ENCODE data around the gene RBM34. TPM values are rescaled to one million over a fixed set of nuclear protein-coding genes. Genes with fewer than 3 reads are reported as not detected.
"Not testable (repeated sequence)": the region's sequence is repeated elsewhere in the genome, so short reads cannot be mapped to it uniquely, and the experiment has no call there.

The RBM34 gene
- 45.6 and 53.5 TPM in 2 replicates for total RNA-seq (2012; rRNA removed)

GRCh38 chr1:235160957-235161684 lies at the start of gene RBM34:
RBM34 (minus strand) TSS chr1:235161250; CDS start chr1:235161226, 24 bp downstream.
- peak within 1 kb of the TSS; percentile 94 for H3K9ac ChIP-seq (ENCODE audit: low read depth, low read length)
- peak within 1 kb of the TSS; percentile 91 for H3K4me2 ChIP-seq (ENCODE audit: low read length)
- no peaks in the 10 kb centered on the region for H3K9me3 ChIP-seq (replicated peaks; ENCODE audit: low read length)
- no peaks in the 10 kb centered on the region for H3K27me3 ChIP-seq (ENCODE audit: control insufficient read depth, insufficient read depth, low read length)
- peak within 1 kb of the TSS; percentile 88 for H3K4me3 ChIP-seq (ENCODE audit: low read length)
- H3K36me3 ChIP-seq (ENCODE audit: insufficient read depth, low read length) = peaks cover 28% of the 10 kb centered on the region
- peaks cover 14% of the 10 kb centered on the region for H3K4me1 ChIP-seq (ENCODE audit: control insufficient read depth, insufficient read depth, low read length)

DNA sequence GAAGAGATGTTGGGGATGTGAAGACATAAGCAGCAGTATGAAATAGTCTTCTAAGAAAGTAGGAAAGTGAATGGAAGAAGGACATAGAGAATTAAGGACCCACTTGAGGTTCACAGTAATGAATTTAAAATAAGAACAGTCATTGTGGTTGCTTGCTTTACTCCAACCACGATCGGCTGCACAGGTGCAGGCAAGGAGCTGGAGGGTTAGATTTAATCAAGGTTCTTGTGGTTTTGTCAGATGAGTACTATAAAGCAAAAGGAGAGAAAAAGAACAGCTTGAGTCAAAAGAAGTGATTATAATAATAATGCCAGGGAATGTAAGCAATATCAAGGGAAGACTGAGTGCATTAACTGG lies 46.1 kb upstream of the RBM34 start:
- no peak overlapping the region for H3K4me3 ChIP-seq (ENCODE audit: low read length)
- H3K9me3 ChIP-seq (replicated peaks; ENCODE audit: low read length) = no peaks in the 10 kb centered on the region
- no peaks in the 10 kb centered on the region for H3K4me1 ChIP-seq (ENCODE audit: control insufficient read depth, insufficient read depth, low read length)
- H3K36me3 ChIP-seq (ENCODE audit: insufficient read depth, low read length) = peaks cover 26% of the 10 kb centered on the region
- H3K27me3 ChIP-seq (ENCODE audit: control insufficient read depth, insufficient read depth, low read length) = no peaks in the 10 kb centered on the region
- H3K9ac ChIP-seq (ENCODE audit: low read depth, low read length) = no peak overlapping the region
- H3K4me2 ChIP-seq (ENCODE audit: low read length) = no peak overlapping the region

DNA sequence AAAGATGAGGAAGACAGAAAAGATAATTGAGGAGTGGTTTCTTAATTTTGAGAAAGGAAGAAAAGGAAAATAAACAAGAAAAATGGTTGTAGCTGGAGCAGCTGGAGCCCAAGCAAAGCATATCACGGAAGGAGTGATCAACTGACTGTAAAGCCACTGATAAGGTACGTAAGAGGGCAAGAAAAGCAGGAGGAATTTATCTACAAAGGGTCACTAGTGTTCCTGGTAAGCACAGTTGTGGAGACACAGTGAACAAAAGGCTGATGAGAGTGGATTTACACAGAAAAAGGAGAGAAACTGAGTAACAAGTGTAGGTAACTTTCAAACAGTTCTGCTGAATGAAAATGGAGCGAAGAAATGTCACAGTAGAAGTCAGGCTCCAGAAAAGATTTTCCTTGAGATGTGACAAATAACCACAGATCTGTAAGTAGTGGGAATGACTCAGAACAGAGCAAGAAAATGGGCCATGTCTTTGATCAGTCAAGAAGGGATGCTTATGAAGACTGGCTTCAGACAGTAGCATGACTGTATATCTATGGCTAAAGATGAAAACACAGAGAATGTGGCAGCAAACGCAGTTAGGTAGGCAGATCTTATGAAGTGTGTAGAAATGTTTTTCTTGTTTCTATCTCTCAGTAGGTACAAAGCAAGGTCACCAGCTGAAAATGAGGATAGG lies 45.6 kb upstream of the RBM34 start:
- H3K36me3 ChIP-seq (ENCODE audit: insufficient read depth, low read length) = peaks cover 21% of the 10 kb centered on the region
- no peaks in the 10 kb centered on the region for H3K27me3 ChIP-seq (ENCODE audit: control insufficient read depth, insufficient read depth, low read length)
- no peaks in the 10 kb centered on the region for H3K9me3 ChIP-seq (replicated peaks; ENCODE audit: low read length)

DNA sequence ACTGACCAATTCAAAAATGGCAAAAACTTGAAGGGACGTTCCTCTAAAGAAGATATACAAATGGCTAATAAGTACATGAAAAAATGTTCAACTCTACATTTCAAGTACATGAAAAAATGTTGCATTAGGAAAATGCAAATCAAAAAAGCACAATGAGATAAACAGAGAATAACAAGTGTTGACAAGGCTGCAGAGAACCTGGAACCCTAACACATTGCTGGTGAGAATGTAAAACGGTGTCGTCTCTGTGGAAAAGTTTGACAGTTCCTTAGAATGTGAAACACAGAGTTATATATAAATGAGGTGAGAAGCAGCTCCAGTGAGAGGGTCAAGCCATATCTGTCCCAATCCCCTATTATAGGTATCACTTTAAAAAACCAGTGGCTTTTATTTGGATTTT lies 44.6 kb upstream of the RBM34 start:
- H3K36me3 ChIP-seq (ENCODE audit: insufficient read depth, low read length) = peaks cover 17% of the 10 kb centered on the region
- H3K4me2 ChIP-seq (ENCODE audit: low read length) = no peak overlapping the region
- H3K27me3 ChIP-seq (ENCODE audit: control insufficient read depth, insufficient read depth, low read length) = no peaks in the 10 kb centered on the region
- H3K4me3 ChIP-seq (ENCODE audit: low read length) = no peak overlapping the region
- no peaks in the 10 kb centered on the region for H3K9me3 ChIP-seq (replicated peaks; ENCODE audit: low read length)
- H3K4me1 ChIP-seq (ENCODE audit: control insufficient read depth, insufficient read depth, low read length) = no peaks in the 10 kb centered on the region
- no peak overlapping the region for H3K9ac ChIP-seq (ENCODE audit: low read depth, low read length)

More for the DNA sequence above, 45.6 kb upstream of the RBM34 start:
- Histone ChIP-seq H3K9ac (ENCODE audit: low read depth, low read length) (no peak overlapping the region), H3K4me2 (ENCODE audit: low read length) (no peak overlapping the region), H3K4me3 (ENCODE audit: low read length) (no peak overlapping the region), H3K4me1 (ENCODE audit: control insufficient read depth, insufficient read depth, low read length) (no peaks in the 10 kb centered on the region)

DNA sequence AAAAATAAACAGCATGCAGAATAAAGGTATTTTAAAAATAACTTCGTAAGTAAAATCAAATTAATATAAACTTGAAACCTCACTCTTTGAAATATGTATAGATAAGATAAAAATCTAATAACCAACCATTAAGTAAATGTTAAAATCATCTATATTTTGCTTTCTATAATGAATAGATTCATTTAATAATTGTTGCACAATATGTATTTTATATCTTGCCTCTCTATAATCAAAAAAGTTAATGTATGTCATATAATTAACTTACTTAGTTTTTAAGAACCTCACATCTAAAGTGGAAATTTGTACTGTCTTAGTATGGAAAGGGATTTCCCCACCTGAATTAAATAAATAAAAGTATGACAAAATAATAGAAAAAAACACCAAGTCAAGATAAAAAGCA lies 42.4 kb upstream of the RBM34 start:
- Histone ChIP-seq H3K9me3 (replicated peaks; ENCODE audit: low read length) (no peaks in the 10 kb centered on the region), H3K27me3 (ENCODE audit: control insufficient read depth, insufficient read depth, low read length) (no peaks in the 10 kb centered on the region), H3K4me2 (ENCODE audit: low read length) (no peak overlapping the region), H3K4me3 (ENCODE audit: low read length) (no peak overlapping the region), H3K4me1 (ENCODE audit: control insufficient read depth, insufficient read depth, low read length) (no peaks in the 10 kb centered on the region), H3K36me3 (ENCODE audit: insufficient read depth, low read length) (peaks cover 12% of the 10 kb centered on the region), H3K9ac (ENCODE audit: low read depth, low read length) (no peak overlapping the region)

- H3K36me3 ChIP-seq (ENCODE audit: insufficient read depth, low read length) = peaks cover 12% of the 10 kb centered on the region
- not testable (repeated sequence) for H3K4me2 ChIP-seq (ENCODE audit: low read length); H3K9me3 ChIP-seq (replicated peaks; ENCODE audit: low read length); H3K27me3 ChIP-seq (ENCODE audit: control insufficient read depth, insufficient read depth, low read length); H3K4me3 ChIP-seq (ENCODE audit: low read length); H3K9ac ChIP-seq (ENCODE audit: low read depth, low read length); H3K4me1 ChIP-seq (ENCODE audit: control insufficient read depth, insufficient read depth, low read length)
Observed at GRCh38 chr1:235202447-235202846, 41.4 kb upstream of the RBM34 start.

- H3K9ac ChIP-seq (ENCODE audit: low read depth, low read length) = no peak overlapping the region
- H3K9me3 ChIP-seq (replicated peaks; ENCODE audit: low read length) = no peaks in the 10 kb centered on the region
- H3K27me3 ChIP-seq (ENCODE audit: control insufficient read depth, insufficient read depth, low read length) = no peaks in the 10 kb centered on the region
- peaks cover 5% of the 10 kb centered on the region for H3K36me3 ChIP-seq (ENCODE audit: insufficient read depth, low read length)
- H3K4me2 ChIP-seq (ENCODE audit: low read length) = no peak overlapping the region
- H3K4me3 ChIP-seq (ENCODE audit: low read length) = no peak overlapping the region
- no peaks in the 10 kb centered on the region for H3K4me1 ChIP-seq (ENCODE audit: control insufficient read depth, insufficient read depth, low read length)
Observed at GRCh38 chr1:235199441-235199840, 38.4 kb upstream of the RBM34 start.

GRCh38 chr1:235190431-235190830 lies 29.4 kb upstream of the RBM34 start:
- H3K9ac ChIP-seq (ENCODE audit: low read depth, low read length) = no peak overlapping the region
- no peak overlapping the region for H3K4me2 ChIP-seq (ENCODE audit: low read length)
- H3K9me3 ChIP-seq (replicated peaks; ENCODE audit: low read length) = no peaks in the 10 kb centered on the region
- H3K4me3 ChIP-seq (ENCODE audit: low read length) = no peak overlapping the region
- H3K4me1 ChIP-seq (ENCODE audit: control insufficient read depth, insufficient read depth, low read length) = no peaks in the 10 kb centered on the region
- H3K36me3 ChIP-seq (ENCODE audit: insufficient read depth, low read length) = peaks cover 28% of the 10 kb centered on the region
- no peaks in the 10 kb centered on the region for H3K27me3 ChIP-seq (ENCODE audit: control insufficient read depth, insufficient read depth, low read length)

GRCh38 chr1:235187316-235187715 lies 26.3 kb upstream of the RBM34 start:
- Histone ChIP-seq H3K9ac (ENCODE audit: low read depth, low read length) (no peak overlapping the region), H3K4me3 (ENCODE audit: low read length) (no peak overlapping the region), H3K36me3 (ENCODE audit: insufficient read depth, low read length) (peaks cover 19% of the 10 kb centered on the region), H3K9me3 (replicated peaks; ENCODE audit: low read length) (no peaks in the 10 kb centered on the region), H3K4me2 (ENCODE audit: low read length) (no peak overlapping the region), H3K27me3 (ENCODE audit: control insufficient read depth, insufficient read depth, low read length) (no peaks in the 10 kb centered on the region), H3K4me1 (ENCODE audit: control insufficient read depth, insufficient read depth, low read length) (no peaks in the 10 kb centered on the region)

DNA sequence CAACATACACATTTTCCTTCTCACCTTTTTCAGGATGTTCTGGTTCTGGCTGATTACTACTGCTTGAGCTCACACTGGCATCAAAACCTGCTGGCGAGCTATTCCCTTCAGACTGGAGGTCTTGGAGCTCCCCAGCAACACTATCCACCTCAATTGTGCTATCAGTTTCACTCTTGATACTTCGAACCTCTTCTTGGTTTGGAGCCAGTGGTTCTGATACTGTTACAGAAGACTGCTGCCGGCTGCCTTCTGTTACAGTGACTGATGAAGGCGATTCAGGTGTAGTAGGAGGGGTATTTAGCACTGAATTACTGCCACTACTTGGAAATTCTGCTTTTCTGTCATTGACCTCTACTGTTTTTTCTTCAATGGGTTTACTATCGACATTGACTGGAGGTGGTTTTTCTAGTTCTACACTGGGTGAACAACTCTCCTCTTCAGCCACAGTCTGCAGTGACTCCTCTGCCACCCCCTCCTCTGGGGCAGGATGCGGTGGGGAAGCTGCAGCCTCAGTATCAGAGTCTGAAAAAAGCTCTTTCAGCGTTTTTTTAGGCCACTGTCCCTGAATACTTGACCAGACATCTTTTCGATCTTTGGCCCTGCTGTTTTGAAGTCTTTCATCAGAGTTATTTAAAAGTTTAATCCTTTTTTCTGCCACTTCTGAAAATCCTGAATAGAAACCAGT lies 20.7 kb upstream of the RBM34 start:
- H3K4me2 ChIP-seq (ENCODE audit: low read length) = no peak overlapping the region
- no peaks in the 10 kb centered on the region for H3K4me1 ChIP-seq (ENCODE audit: control insufficient read depth, insufficient read depth, low read length)
- peaks cover 24% of the 10 kb centered on the region for H3K36me3 ChIP-seq (ENCODE audit: insufficient read depth, low read length)
- no peaks in the 10 kb centered on the region for H3K27me3 ChIP-seq (ENCODE audit: control insufficient read depth, insufficient read depth, low read length)
- H3K9me3 ChIP-seq (replicated peaks; ENCODE audit: low read length) = no peaks in the 10 kb centered on the region
- H3K9ac ChIP-seq (ENCODE audit: low read depth, low read length) = no peak overlapping the region
- no peak overlapping the region for H3K4me3 ChIP-seq (ENCODE audit: low read length)

DNA sequence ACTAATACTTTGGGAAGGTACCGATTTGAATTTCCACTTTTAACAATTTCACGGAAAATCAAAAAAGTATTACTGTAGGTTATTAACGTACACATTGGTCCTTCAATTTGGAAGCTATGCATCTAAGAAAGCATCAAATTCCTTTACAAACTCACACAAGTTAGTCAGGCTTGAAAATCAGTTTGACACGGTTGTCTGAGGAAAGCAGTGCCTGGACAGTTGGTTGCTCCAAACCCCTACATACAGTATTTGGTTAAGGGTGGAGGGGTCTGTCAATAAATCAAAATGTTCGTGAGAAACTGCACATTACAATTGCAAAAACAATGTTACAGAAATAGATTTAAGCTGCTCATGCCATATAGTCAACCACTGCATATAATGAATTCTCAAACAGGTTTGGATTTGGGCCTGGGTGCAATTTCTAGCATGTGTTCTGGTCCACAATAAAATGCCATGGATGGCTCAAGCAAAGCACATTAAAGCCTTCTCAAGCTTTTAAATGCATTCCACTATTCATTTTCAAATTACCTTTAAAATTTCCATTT lies 19.9 kb upstream of the RBM34 start:
- H3K9ac ChIP-seq (ENCODE audit: low read depth, low read length) = no peak overlapping the region
- no peak overlapping the region for H3K4me3 ChIP-seq (ENCODE audit: low read length)
- H3K4me2 ChIP-seq (ENCODE audit: low read length) = no peak overlapping the region
- no peaks in the 10 kb centered on the region for H3K27me3 ChIP-seq (ENCODE audit: control insufficient read depth, insufficient read depth, low read length)
- H3K9me3 ChIP-seq (replicated peaks; ENCODE audit: low read length) = no peaks in the 10 kb centered on the region
- no peaks in the 10 kb centered on the region for H3K4me1 ChIP-seq (ENCODE audit: control insufficient read depth, insufficient read depth, low read length)
- H3K36me3 ChIP-seq (ENCODE audit: insufficient read depth, low read length) = peaks cover 27% of the 10 kb centered on the region
